D721Med (cell line): ENCODE data around the gene MACF1.

ENCODE experiments used
- DNase-seq: peaks from one replicate; pipeline ENCODE4 v3.0.0; 2011; ENCODE audit warnings: low spot score; ENCODE audit not compliant: insufficient read length
- FAIRE-seq: peaks from 2 replicates; lab custom pipeline; 2011; peaks lifted over from hg19 to GRCh38; lab: Jason Lieb, UNC
- CTCF ChIP-seq: IDR thresholded peaks from 2 replicates; pipeline ENCODE4 v1.5.1; 2012; ENCODE audit warnings: mild to moderate bottlenecking, control low read depth; ENCODE audit not compliant: insufficient read depth; ENCODE audit errors: missing control alignments

Gene MACF1

DNA sequence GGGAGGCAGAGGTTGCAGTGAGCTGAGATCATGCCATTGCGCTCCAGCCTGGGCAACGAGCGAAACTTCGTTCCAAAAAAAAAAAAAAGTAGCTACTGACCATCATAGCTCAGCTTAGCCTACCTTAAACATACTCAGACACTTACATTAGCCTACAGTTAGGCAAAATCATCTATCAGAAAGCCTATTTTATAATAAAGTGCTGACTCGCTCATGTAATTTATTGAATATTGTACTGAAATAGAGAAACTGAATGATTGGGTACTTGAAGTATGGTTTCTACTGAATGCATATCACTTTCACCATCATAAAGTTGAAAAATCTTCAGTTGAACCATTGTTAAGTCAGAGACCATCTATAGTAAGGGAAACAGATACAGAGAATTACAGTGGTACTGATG is 193.0 kb downstream of the MACF1 start:
- FAIRE-seq (no peak), DNase-seq (no peak)
- TF ChIP-seq CTCF, result no peak

- TF ChIP-seq CTCF, result no peak
- FAIRE-seq, result no peak
- no peak for DNase-seq
These were observed 194.0 kb downstream of the MACF1 start for GRCh38 chr1:39398278-39399021.

GRCh38 chr1:39401106-39401505 is 196.6 kb downstream of the MACF1 start:
- no peak for DNase-seq
- FAIRE-seq, result no peak
- no peak for TF ChIP-seq CTCF

DNA sequence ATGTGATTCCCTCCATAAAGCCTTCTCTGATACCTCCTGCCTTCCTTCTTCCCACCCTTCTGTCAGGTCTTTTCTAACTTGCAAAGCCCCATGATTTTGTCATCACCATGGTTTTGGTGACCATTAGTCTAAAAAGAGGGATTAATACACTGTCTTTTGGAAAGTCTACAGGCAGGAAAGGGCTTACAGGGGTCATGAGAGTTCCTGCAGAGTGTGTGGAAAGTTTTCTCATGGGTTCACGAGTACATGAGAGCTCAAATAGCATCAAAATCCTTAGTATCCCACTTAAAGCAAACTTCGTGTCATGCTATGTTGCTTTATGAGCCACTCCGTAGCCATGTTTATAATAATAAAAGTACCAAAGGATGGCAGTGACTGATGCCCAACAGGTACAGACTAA is 200.4 kb downstream of the MACF1 start:
- no peak for TF ChIP-seq CTCF
- DNase-seq, result no peak
- FAIRE-seq, result no peak

DNA sequence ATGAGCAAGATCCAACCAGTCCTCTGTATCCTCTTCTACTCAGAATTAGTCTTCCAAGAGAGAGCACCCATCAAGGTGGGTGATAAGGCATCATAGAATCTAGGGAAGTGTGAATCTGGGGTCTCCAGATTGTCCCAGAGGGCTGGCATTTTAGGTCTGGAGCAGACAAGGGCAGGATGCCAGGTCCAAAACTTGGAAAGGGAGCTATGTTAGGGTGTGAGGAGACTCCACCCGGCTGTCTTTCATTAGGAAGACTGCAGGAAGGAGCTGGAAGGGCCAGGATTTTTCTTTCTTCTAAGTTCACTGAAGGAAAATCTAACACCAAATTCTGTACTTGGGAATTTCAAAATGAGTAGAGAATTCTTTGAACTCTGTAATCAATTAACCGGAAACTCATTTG is 200.9 kb downstream of the MACF1 start:
- FAIRE-seq, result no peak
- TF ChIP-seq CTCF, result no peak
- no peak for DNase-seq

DNA sequence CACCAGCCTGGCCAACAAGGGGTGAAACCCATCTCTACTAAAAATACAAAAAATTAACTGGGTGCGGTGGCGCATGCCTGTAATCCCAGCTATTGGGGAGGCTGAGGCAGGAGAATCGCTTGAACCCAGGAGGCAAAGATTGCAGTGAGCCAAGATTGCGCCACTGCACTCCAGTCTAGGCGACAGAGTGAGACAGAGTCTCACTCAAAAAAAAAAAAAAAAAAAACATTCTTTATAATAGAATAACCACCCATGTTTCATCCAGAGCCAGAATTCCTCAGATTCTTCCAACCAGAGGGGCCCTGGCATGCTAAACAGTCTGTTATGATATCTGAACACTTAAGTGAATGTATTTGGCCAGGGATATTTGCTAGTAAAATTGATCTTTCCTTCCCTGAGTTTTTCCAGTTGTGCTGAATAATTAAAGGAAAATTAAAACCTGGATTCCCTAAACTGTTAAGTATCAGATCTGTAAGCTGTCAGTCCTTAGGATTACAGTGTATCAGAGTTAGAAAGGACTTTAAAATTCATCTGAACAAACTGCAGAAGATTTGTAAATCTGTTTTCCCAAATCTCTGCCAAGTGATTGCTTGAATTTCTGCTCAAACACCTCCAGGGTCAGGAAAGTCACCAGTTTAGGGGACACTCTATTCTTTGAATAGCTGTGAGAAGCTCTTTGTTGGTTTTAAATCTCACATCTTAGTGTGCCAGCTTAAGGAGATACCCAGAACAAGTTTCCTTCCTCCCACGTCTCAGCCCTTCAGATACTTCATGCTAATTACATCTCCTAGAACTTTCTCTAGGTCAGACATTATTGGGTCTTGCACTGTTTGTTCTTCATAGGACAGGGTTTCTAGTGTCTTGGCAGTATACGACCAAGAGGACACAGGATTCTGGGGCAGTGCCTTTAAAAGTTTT is 202.3 kb downstream of the MACF1 start:
- FAIRE-seq, result no peak

More for the DNA sequence above, 202.3 kb downstream of the MACF1 start:
- no peak for DNase-seq
- no peak for TF ChIP-seq CTCF
